Stimulated activated memory B cell treated with anti-CD40 and anti-IgM and Interleukin-4, amounts not matched to agents 10 μg/mL and 1 μg/mL and 100 μg/mL, for 72 hours (primary cell): ENCODE results near the gene IRF2.
A peak's percentile ranks its signal among the peaks of the same experiment; 100 is the strongest.

Experiments
- ATAC-seq: fragments of 150-1000 bp; cut with Tn5 transposase; 2 replicates; pipeline ENCODE4 v1.10.0; 2021
- H3K27ac Mint-ChIP-seq: one replicate; pipeline ENCODE4 v1.8.0; 2022; ENCODE audit warnings: mild to moderate bottlenecking, mixed read lengths
- H3K27me3 Mint-ChIP-seq: one replicate; pipeline ENCODE4 v1.8.0; 2022; ENCODE audit warnings: mixed read lengths
- H3K36me3 Mint-ChIP-seq: one replicate; pipeline ENCODE4 v1.8.0; 2022; ENCODE audit warnings: mixed read lengths
- H3K4me1 Mint-ChIP-seq: one replicate; pipeline ENCODE4 v1.8.0; 2022; ENCODE audit warnings: mixed read lengths
- H3K4me3 Mint-ChIP-seq: one replicate; pipeline ENCODE4 v1.8.0; 2022; ENCODE audit warnings: mild to moderate bottlenecking, moderate library complexity, mixed read lengths
- H3K9me3 Mint-ChIP-seq: one replicate; pipeline ENCODE4 v1.8.0; 2022; ENCODE audit warnings: mixed read lengths

IRF2 gene

GRCh38 chr4:184402740-184403383, 71.5 kb downstream of the IRF2 start:
- Mint-ChIP-seq H3K4me1 (peaks cover 52% of the 10 kb centered on the region), H3K27ac (peak overlapping the region; percentile 68), H3K9me3 (no peaks in the 10 kb centered on the region), H3K27me3 (no peaks in the 10 kb centered on the region), H3K4me3 (peak overlapping the region; percentile 16), H3K36me3 (peaks cover 84% of the 10 kb centered on the region)
- peak; percentile 67 for ATAC-seq

GRCh38 chr4:184402239-184402638, 72.1 kb downstream of the IRF2 start:
- Mint-ChIP-seq H3K4me3 (peak overlapping the region; percentile 16), H3K9me3 (no peaks in the 10 kb centered on the region), H3K36me3 (peaks cover 84% of the 10 kb centered on the region), H3K4me1 (peaks cover 52% of the 10 kb centered on the region), H3K27me3 (no peaks in the 10 kb centered on the region), H3K27ac (peak overlapping the region; percentile 68)
- no peak for ATAC-seq

- Mint-ChIP-seq H3K36me3 (peaks cover 83% of the 10 kb centered on the region), H3K27ac (peak overlapping the region; percentile 68), H3K27me3 (no peaks in the 10 kb centered on the region), H3K9me3 (no peaks in the 10 kb centered on the region), H3K4me1 (peaks cover 54% of the 10 kb centered on the region), H3K4me3 (no peak overlapping the region)
- no peak for ATAC-seq
Measured at GRCh38 chr4:184401397-184402171, 72.8 kb downstream of the IRF2 start.

- Mint-ChIP-seq H3K4me1 (peaks cover 61% of the 10 kb centered on the region), H3K4me3 (no peak overlapping the region), H3K36me3 (peaks cover 82% of the 10 kb centered on the region), H3K9me3 (no peaks in the 10 kb centered on the region), H3K27ac (peak overlapping the region; percentile 68), H3K27me3 (no peaks in the 10 kb centered on the region)
- no peak for ATAC-seq
Measured at GRCh38 chr4:184400891-184401290, 73.5 kb downstream of the IRF2 start.

GRCh38 chr4:184400375-184400870, 73.9 kb downstream of the IRF2 start:
- no peak for ATAC-seq
- H3K36me3 Mint-ChIP-seq, result peaks cover 78% of the 10 kb centered on the region
- H3K27me3 Mint-ChIP-seq, result no peaks in the 10 kb centered on the region
- peaks cover 62% of the 10 kb centered on the region for H3K4me1 Mint-ChIP-seq
- no peak overlapping the region for H3K4me3 Mint-ChIP-seq
- H3K9me3 Mint-ChIP-seq, result no peaks in the 10 kb centered on the region
- H3K27ac Mint-ChIP-seq, result peak overlapping the region; percentile 1

- Mint-ChIP-seq H3K9me3 (no peaks in the 10 kb centered on the region), H3K27me3 (no peaks in the 10 kb centered on the region), H3K4me1 (peaks cover 64% of the 10 kb centered on the region), H3K36me3 (peaks cover 75% of the 10 kb centered on the region), H3K27ac (no peak overlapping the region), H3K4me3 (no peak overlapping the region)
- ATAC-seq, result no peak
Measured at GRCh38 chr4:184399512-184399908, 74.8 kb downstream of the IRF2 start.

GRCh38 chr4:184398741-184399511, 75.4 kb downstream of the IRF2 start:
- no peak for ATAC-seq
- Mint-ChIP-seq H3K9me3 (no peaks in the 10 kb centered on the region), H3K27ac (no peak overlapping the region), H3K27me3 (no peaks in the 10 kb centered on the region), H3K4me3 (no peak overlapping the region), H3K36me3 (peaks cover 79% of the 10 kb centered on the region), H3K4me1 (peaks cover 64% of the 10 kb centered on the region)

- ATAC-seq, result no peak
- Mint-ChIP-seq H3K36me3 (peaks cover 83% of the 10 kb centered on the region), H3K4me1 (peaks cover 56% of the 10 kb centered on the region), H3K9me3 (no peaks in the 10 kb centered on the region), H3K4me3 (no peak overlapping the region), H3K27me3 (no peaks in the 10 kb centered on the region), H3K27ac (peak overlapping the region; percentile 88)
Measured at GRCh38 chr4:184397516-184398163, 76.7 kb downstream of the IRF2 start.

- H3K4me3 Mint-ChIP-seq, result peak overlapping the region; percentile 69
Measured at GRCh38 chr4:184396570-184397515, 77.5 kb downstream of the IRF2 start.

GRCh38 chr4:184395971-184396391, 78.4 kb downstream of the IRF2 start:
- Mint-ChIP-seq H3K27me3 (no peaks in the 10 kb centered on the region), H3K36me3 (peaks cover 83% of the 10 kb centered on the region), H3K27ac (peak overlapping the region; percentile 88), H3K4me3 (peak overlapping the region; percentile 69), H3K9me3 (no peaks in the 10 kb centered on the region), H3K4me1 (peaks cover 43% of the 10 kb centered on the region)
- peak; percentile 93 for ATAC-seq

More at GRCh38 chr4:184396570-184397515, 77.5 kb downstream of the IRF2 start:
- Mint-ChIP-seq H3K9me3 (no peaks in the 10 kb centered on the region), H3K27me3 (no peaks in the 10 kb centered on the region), H3K36me3 (peaks cover 83% of the 10 kb centered on the region), H3K4me1 (peaks cover 48% of the 10 kb centered on the region), H3K27ac (peak overlapping the region; percentile 88)
- ATAC-seq, result no peak

- peak; percentile 29 for ATAC-seq
- Mint-ChIP-seq H3K27ac (peak overlapping the region; percentile 88), H3K4me1 (peaks cover 42% of the 10 kb centered on the region), H3K36me3 (peaks cover 83% of the 10 kb centered on the region), H3K9me3 (no peaks in the 10 kb centered on the region), H3K27me3 (no peaks in the 10 kb centered on the region), H3K4me3 (peak overlapping the region; percentile 69)
Measured at GRCh38 chr4:184395451-184395917, 78.9 kb downstream of the IRF2 start.

- Mint-ChIP-seq H3K4me3 (no peak overlapping the region), H3K9me3 (no peaks in the 10 kb centered on the region), H3K36me3 (peaks cover 83% of the 10 kb centered on the region), H3K4me1 (peaks cover 53% of the 10 kb centered on the region), H3K27ac (peak overlapping the region; percentile 65), H3K27me3 (no peaks in the 10 kb centered on the region)
- ATAC-seq, result no peak
Measured at GRCh38 chr4:184392748-184393559, 81.4 kb downstream of the IRF2 start.

GRCh38 chr4:184392316-184392715, 82.0 kb downstream of the IRF2 start:
- ATAC-seq, result no peak
- Mint-ChIP-seq H3K36me3 (peaks cover 80% of the 10 kb centered on the region), H3K27ac (peak overlapping the region; percentile 65), H3K9me3 (no peaks in the 10 kb centered on the region), H3K27me3 (no peaks in the 10 kb centered on the region), H3K4me1 (peaks cover 54% of the 10 kb centered on the region), H3K4me3 (no peak overlapping the region)
